HepG2 (cell line): ENCODE measurements around the gene SNF8. TPM values are rescaled to one million over a fixed set of nuclear protein-coding genes. Genes with fewer than 3 reads are reported as not detected.
A peak's percentile ranks its signal among the peaks of the same experiment; 100 is the strongest.

Source experiments
- HMG20B ChIP-seq: conservative IDR thresholded peaks from 2 replicates; pipeline ENCODE4 v1.6.1; 2016; ENCODE audit warnings: missing genetic modification reagents, missing compliant biosample characterization
- KLF6 ChIP-seq: IDR thresholded peaks from 2 replicates; pipeline ENCODE4 v1.8.0; 2016; ENCODE audit warnings: missing biosample characterization, missing genetic modification reagents
- POGZ ChIP-seq: sonication (generic); formaldehyde crosslinking; IDR thresholded peaks from 2 replicates; pipeline ENCODE4 v1.4.0; 2020; ENCODE audit warnings: mild to moderate bottlenecking, missing genetic modification reagents
- THAP11 ChIP-seq: IDR thresholded peaks from 2 replicates; pipeline ENCODE4 v1.6.1; 2016; ENCODE audit warnings: missing biosample characterization, missing genetic modification reagents
- ZBTB10 ChIP-seq: sonication (generic); formaldehyde crosslinking; IDR thresholded peaks from 2 replicates; pipeline ENCODE4 v1.4.0; 2020; ENCODE audit warnings: missing genetic modification reagents, borderline replicate concordance
- ZNF281 ChIP-seq: sonication (generic); formaldehyde crosslinking; IDR thresholded peaks from 2 replicates; pipeline ENCODE4 v1.4.0; 2020; ENCODE audit warnings: missing genetic modification reagents, borderline replicate concordance
- ZNF407 ChIP-seq: sonication (generic); formaldehyde crosslinking; IDR thresholded peaks from one replicate; pipeline ENCODE4 v1.5.1; 2020; ENCODE audit warnings: mild to moderate bottlenecking, missing genetic modification reagents; ENCODE audit errors: not compliant biosample characterization
- polyA plus RNA-seq, 8 experiments: library from polyadenylated mRNA; depleted of rRNA in 3 of 8; stranded (reverse) in 7 of 8; unstranded in 1 of 8; fragments of >200 nt; fragmentation: Illumina TruSeq in 4 of 8; extraction: Trizol in 4 of 8; gene quantifications; 2 replicates each; pipeline versions ENCODE4 v1.2.1 to v1.2.3, GENCODE V29; 2011 to 2016; ENCODE audit warnings: low read depth in 4 of 8, missing spikeins in 1 of 8, mixed read lengths in 1 of 8; ENCODE audit not compliant: insufficient read depth in 1 of 8
- total RNA-seq, 5 experiments: library from RNA; depleted of rRNA; stranded (reverse); fragments of >200 nt; fragmentation: Illumina TruSeq; extraction: Trizol; gene quantifications; 2 replicates each; pipeline ENCODE4 v1.2.3, GENCODE V29; 2016; ENCODE audit warnings: low read depth in 1 of 5
- TF ChIP-seq, protein P1 (sequence below): sonication (generic); formaldehyde crosslinking; IDR thresholded peaks from 2 replicates; pipeline ENCODE4 v1.5.1; 2020; ENCODE audit warnings: missing genetic modification reagents, mild to moderate bottlenecking, borderline replicate concordance
- TF ChIP-seq, protein P2 (sequence below): sonication (generic); formaldehyde crosslinking; IDR thresholded peaks from 2 replicates; pipeline ENCODE4 v1.9.0; 2021; ENCODE audit warnings: missing genetic modification reagents, borderline replicate concordance

The SNF8 gene
- total and polyA plus RNA-seq, 2 of the 13 experiments (the other 11 are each of a cell fraction or from before 2014, with no cell fraction given) = 114 to 153 TPM

DNA sequence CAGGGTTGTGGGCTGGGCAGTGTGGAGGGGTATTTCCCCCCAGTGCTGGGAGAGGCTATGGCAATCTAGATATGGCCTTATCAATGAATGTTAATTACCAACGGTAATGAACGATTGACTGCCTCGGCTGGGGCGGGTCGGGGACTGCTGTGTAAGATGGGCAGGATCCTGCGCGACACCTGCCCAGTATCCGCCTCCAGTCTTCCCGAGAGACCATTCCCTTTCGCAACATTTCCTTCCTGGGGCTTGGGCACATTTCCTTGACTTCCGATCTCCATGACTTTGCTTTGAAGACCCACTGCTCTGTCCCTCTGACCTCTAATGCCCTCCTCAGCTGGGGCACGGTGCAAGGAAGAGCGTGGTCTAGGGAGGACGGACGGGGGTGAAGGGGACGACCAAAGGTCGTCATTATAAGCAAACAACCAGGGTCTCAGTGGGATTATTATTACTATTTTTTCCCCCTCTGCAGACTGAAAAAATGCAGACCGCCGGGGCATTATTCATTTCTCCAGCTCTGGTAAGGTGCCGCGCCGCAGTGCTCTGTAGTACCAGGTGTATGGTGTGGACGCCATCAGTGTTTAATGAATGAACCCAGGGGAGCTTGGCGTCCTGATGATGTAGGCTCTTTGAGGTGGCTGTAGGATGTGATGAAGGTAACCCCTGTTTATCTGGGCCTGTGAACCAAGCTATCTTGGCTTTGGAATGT is 51.5 kb downstream of the SNF8 start (continued):
- TF ChIP-seq ZBTB10 (CRISPR knock-in tag) (no peak), POGZ (CRISPR knock-in tag) (no peak), KLF6 (no peak), THAP11 (CRISPR knock-in tag) (no peak), ZNF407 (CRISPR knock-in tag) (peak; percentile 63), ZNF281 (CRISPR knock-in tag) (no peak), HMG20B (CRISPR knock-in tag) (no peak)
- TF ChIP-seq, protein P1, sequence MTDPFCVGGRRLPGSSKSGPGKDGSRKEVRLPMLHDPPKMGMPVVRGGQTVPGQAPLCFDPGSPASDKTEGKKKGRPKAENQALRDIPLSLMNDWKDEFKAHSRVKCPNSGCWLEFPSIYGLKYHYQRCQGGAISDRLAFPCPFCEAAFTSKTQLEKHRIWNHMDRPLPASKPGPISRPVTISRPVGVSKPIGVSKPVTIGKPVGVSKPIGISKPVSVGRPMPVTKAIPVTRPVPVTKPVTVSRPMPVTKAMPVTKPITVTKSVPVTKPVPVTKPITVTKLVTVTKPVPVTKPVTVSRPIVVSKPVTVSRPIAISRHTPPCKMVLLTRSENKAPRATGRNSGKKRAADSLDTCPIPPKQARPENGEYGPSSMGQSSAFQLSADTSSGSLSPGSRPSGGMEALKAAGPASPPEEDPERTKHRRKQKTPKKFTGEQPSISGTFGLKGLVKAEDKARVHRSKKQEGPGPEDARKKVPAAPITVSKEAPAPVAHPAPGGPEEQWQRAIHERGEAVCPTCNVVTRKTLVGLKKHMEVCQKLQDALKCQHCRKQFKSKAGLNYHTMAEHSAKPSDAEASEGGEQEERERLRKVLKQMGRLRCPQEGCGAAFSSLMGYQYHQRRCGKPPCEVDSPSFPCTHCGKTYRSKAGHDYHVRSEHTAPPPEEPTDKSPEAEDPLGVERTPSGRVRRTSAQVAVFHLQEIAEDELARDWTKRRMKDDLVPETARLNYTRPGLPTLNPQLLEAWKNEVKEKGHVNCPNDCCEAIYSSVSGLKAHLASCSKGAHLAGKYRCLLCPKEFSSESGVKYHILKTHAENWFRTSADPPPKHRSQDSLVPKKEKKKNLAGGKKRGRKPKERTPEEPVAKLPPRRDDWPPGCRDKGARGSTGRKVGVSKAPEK (CRISPR knock-in tag) = no peak; the same call in 1 of the 2 replicates
- TF ChIP-seq, protein P2, sequence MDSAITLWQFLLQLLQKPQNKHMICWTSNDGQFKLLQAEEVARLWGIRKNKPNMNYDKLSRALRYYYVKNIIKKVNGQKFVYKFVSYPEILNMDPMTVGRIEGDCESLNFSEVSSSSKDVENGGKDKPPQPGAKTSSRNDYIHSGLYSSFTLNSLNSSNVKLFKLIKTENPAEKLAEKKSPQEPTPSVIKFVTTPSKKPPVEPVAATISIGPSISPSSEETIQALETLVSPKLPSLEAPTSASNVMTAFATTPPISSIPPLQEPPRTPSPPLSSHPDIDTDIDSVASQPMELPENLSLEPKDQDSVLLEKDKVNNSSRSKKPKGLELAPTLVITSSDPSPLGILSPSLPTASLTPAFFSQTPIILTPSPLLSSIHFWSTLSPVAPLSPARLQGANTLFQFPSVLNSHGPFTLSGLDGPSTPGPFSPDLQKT = 0 out of 2 replicates have a peak, but pooled peaks have one; percentile 45
